HepG2 (cell line): ENCODE results near the gene SSTR5. TPM values are rescaled to one million over a fixed set of nuclear protein-coding genes. Genes with fewer than 3 reads are reported as not detected.

ENCODE experiments used
- EP300 ChIP-seq, 3 experiments: sonication (generic) in 1 of 3; formaldehyde crosslinking in 1 of 3; IDR thresholded peaks; 2 replicates each; pipeline versions ENCODE4 v1.5.1 to v1.6.1; 2011 to 2020; ENCODE audit warnings: low read depth in 2 of 3, low read length in 2 of 3, borderline replicate concordance in 1 of 3, improper control_type of control experiment in 1 of 3, mild to moderate bottlenecking in 1 of 3, missing genetic modification reagents in 1 of 3, moderate library complexity in 1 of 3
- ESRRA ChIP-seq: sonication (generic); formaldehyde crosslinking; IDR thresholded peaks from 2 replicates; pipeline ENCODE4 v1.5.1; 2020; ENCODE audit warnings: mild to moderate bottlenecking, low read depth, missing genetic modification reagents
- FLYWCH1 ChIP-seq: sonication (generic); formaldehyde crosslinking; IDR thresholded peaks from 2 replicates; pipeline ENCODE4 v1.8.1; 2023; ENCODE audit warnings: mild to moderate bottlenecking, missing genetic modification reagents
- HCFC1 ChIP-seq: fragments of 150-350 bp; IDR thresholded peaks from 2 replicates; pipeline ENCODE4 v1.6.1; 2014; ENCODE audit warnings: low read depth, low read length
- NFIB ChIP-seq: sonication (generic); formaldehyde crosslinking; IDR thresholded peaks from 2 replicates; pipeline ENCODE4 v1.9.0; 2021; ENCODE audit warnings: missing genetic modification reagents, mild to moderate bottlenecking, borderline replicate concordance
- NFIC ChIP-seq: IDR thresholded peaks from 2 replicates; pipeline ENCODE4 v1.6.1; 2012; ENCODE audit warnings: mild to moderate bottlenecking, low read length, inconsistent platforms
- RARA ChIP-seq: IDR thresholded peaks from 2 replicates; pipeline ENCODE4 v1.6.1; 2016; ENCODE audit warnings: missing genetic modification reagents, missing compliant biosample characterization
- RBM22 ChIP-seq: fragments of 200-400 bp; formaldehyde crosslinking; optimal IDR thresholded peaks from 2 replicates; pipeline ENCODE3; 2017; ENCODE audit warnings: mild to moderate bottlenecking, low read length, moderate library complexity
- SNAPC5 ChIP-seq: sonication (generic); formaldehyde crosslinking; IDR thresholded peaks from 2 replicates; pipeline ENCODE4 v1.8.1; 2023; ENCODE audit warnings: mild to moderate bottlenecking, missing genetic modification reagents, borderline replicate concordance
- SOX5 ChIP-seq: IDR thresholded peaks from 2 replicates; pipeline ENCODE4 v1.6.1; 2016; ENCODE audit warnings: borderline replicate concordance
- TRIM24 ChIP-seq: sonication (generic); formaldehyde crosslinking; IDR thresholded peaks from 2 replicates; pipeline ENCODE4 v1.8.0; 2022; ENCODE audit warnings: mild to moderate bottlenecking, missing genetic modification reagents
- U2AF1 ChIP-seq: fragments of 200-400 bp; formaldehyde crosslinking; optimal IDR thresholded peaks from 2 replicates; pipeline ENCODE3; 2017; ENCODE audit warnings: mild to moderate bottlenecking, low read depth, low read length
- ZNF253 ChIP-seq: sonication (generic); formaldehyde crosslinking; IDR thresholded peaks from 2 replicates; pipeline ENCODE4 v1.8.0; 2022; ENCODE audit warnings: mild to moderate bottlenecking, missing genetic modification reagents, borderline replicate concordance
- ZNF33A ChIP-seq: sonication (generic); formaldehyde crosslinking; IDR thresholded peaks from 2 replicates; pipeline ENCODE4 v1.5.1; 2020; ENCODE audit warnings: missing genetic modification reagents, mild to moderate bottlenecking, moderate library complexity, borderline replicate concordance
- ZNF382 ChIP-seq: sonication (generic); formaldehyde crosslinking; IDR thresholded peaks from 2 replicates; pipeline ENCODE4 v1.5.0; 2020; ENCODE audit warnings: missing genetic modification reagents, mild to moderate bottlenecking, borderline replicate concordance
- ZNF407 ChIP-seq: sonication (generic); formaldehyde crosslinking; IDR thresholded peaks from one replicate; pipeline ENCODE4 v1.5.1; 2020; ENCODE audit warnings: mild to moderate bottlenecking, missing genetic modification reagents; ENCODE audit errors: not compliant biosample characterization
- ZNF460 ChIP-seq: sonication (generic); formaldehyde crosslinking; IDR thresholded peaks from 2 replicates; pipeline ENCODE4 v1.5.1; 2020; ENCODE audit warnings: missing genetic modification reagents, mild to moderate bottlenecking, borderline replicate concordance
- ZNF563 ChIP-seq: sonication (generic); formaldehyde crosslinking; IDR thresholded peaks from 2 replicates; pipeline ENCODE4 v1.8.0; 2022; ENCODE audit warnings: mild to moderate bottlenecking, moderate library complexity, missing genetic modification reagents
- ZNF614 ChIP-seq: IDR thresholded peaks from 2 replicates; pipeline ENCODE4 v1.6.1; 2018; ENCODE audit warnings: missing biosample characterization, missing genetic modification reagents, inconsistent platforms, borderline replicate concordance
- ZNF709 ChIP-seq: sonication (generic); formaldehyde crosslinking; IDR thresholded peaks from 2 replicates; pipeline ENCODE4 v1.5.0; 2020; ENCODE audit warnings: mild to moderate bottlenecking, missing genetic modification reagents
- ZSCAN21 ChIP-seq: sonication (generic); formaldehyde crosslinking; IDR thresholded peaks from 2 replicates; pipeline ENCODE4 v1.8.0; 2022; ENCODE audit warnings: mild to moderate bottlenecking, missing genetic modification reagents, moderate library complexity, borderline replicate concordance
- polyA plus RNA-seq, 8 experiments: library from polyadenylated mRNA; depleted of rRNA in 3 of 8; stranded (reverse) in 7 of 8; unstranded in 1 of 8; fragments of >200 nt; fragmentation: Illumina TruSeq in 4 of 8; extraction: Trizol in 4 of 8; gene quantifications; 2 replicates each; pipeline versions ENCODE4 v1.2.1 to v1.2.3, GENCODE V29; 2011 to 2016; ENCODE audit warnings: low read depth in 4 of 8, missing spikeins in 1 of 8, mixed read lengths in 1 of 8; ENCODE audit not compliant: insufficient read depth in 1 of 8
- total RNA-seq, 5 experiments: library from RNA; depleted of rRNA; stranded (reverse); fragments of >200 nt; fragmentation: Illumina TruSeq; extraction: Trizol; gene quantifications; 2 replicates each; pipeline ENCODE4 v1.2.3, GENCODE V29; 2016; ENCODE audit warnings: low read depth in 1 of 5

Gene SSTR5
- total and polyA plus RNA-seq, 2 of the 13 experiments (the other 11 are each of a cell fraction or from before 2014, with no cell fraction given): 0.20 to 0.49 TPM

GRCh38 chr16:1089822-1090619 is 17.5 kb downstream of the SSTR5 start (continued):
- TF ChIP-seq ZNF407 (CRISPR knock-in tag) (no peak), ZSCAN21 (peak; percentile 77; the same call in 1 of the 2 replicates), ZNF563 (CRISPR knock-in tag) (peak; percentile 61; the same call in 1 of the 2 replicates), ZNF709 (CRISPR knock-in tag) (no peak; the same call in 1 of the 2 replicates), RBM22 (peak; percentile 26), ZNF382 (CRISPR knock-in tag) (no peak), NFIB (CRISPR knock-in tag) (no peak), ZNF460 (CRISPR knock-in tag) (no peak; the same call in 1 of the 2 replicates), ESRRA (CRISPR knock-in tag) (peak; percentile 65; the same call in 1 of the 2 replicates), RARA (CRISPR knock-in tag) (peak; percentile 62), TRIM24 (CRISPR knock-in tag) (no peak), ZNF614 (CRISPR knock-in tag) (no peak; the same call in 1 of the 2 replicates), HCFC1 (no peak), ZNF253 (CRISPR knock-in tag) (no peak; the same call in 1 of the 2 replicates), U2AF1 (no peak), SOX5 (CRISPR knock-in tag) (peak; percentile 50; the same call in 1 of the 2 replicates), SNAPC5 (CRISPR knock-in tag) (no peak), NFIC (no peak), ZNF33A (CRISPR knock-in tag) (no peak), FLYWCH1 (no peak), EP300 (IDR thresholded peaks at IDR 0.05; ENCODE audit: low read depth in 2 of 2, low read length in 2 of 2) (peak in 1 of 2 experiments; percentile 18; a peak in 1 of 4 replicates), EP300 (CRISPR knock-in tag; IDR thresholded peaks at IDR 0.05; ENCODE audit: borderline replicate concordance) (no peak)
